SK-N-SH (cell line): ENCODE measurements around the gene ZBTB7A. TPM values are rescaled to one million over a fixed set of nuclear protein-coding genes. Genes with fewer than 3 reads are reported as not detected.

Experiments used
- CTCF ChIA-PET: fragments of 300-600, 350-600 bp; formaldehyde crosslinking; extraction: SDS; loops from one replicate; lab custom pipeline; 2021; lab: Yijun Ruan, JAX
- POLR2A ChIA-PET: fragments of 350-600 bp; sonication (Branson Sonifier 250); formaldehyde crosslinking; extraction: SDS; loops from one replicate; lab custom pipeline; 2020; ENCODE audit warnings: antibody characterized with exemption, inconsistent platforms; lab: Yijun Ruan, JAX
- DNase-seq: peaks from one replicate; pipeline ENCODE4 v3.0.0; 2012
- H2AFZ ChIP-seq: fragments of 200-600 bp; sonication (generic); 2 replicates; pipeline ENCODE4 v1.8.1; 2016; ENCODE audit warnings: antibody characterized with exemption, mild to moderate bottlenecking, low read depth
- H3F3A ChIP-seq: fragments of 200-600 bp; sonication (generic); replicated peaks from 2 replicates; pipeline ENCODE3; 2016; ENCODE audit warnings: antibody characterized with exemption, mild to moderate bottlenecking; ENCODE audit not compliant: insufficient read depth
- H3K27ac ChIP-seq, 2 experiments: fragments of 200-500 bp in 1 of 2; fragments of 200-600 bp in 1 of 2; sonication (Bioruptor generic) in 1 of 2; sonication (generic), shearing (Covaris generic) in 1 of 2; 2 replicates each; pipeline versions ENCODE4 v1.5.1 to v1.6.1; 2014 to 2016; ENCODE audit warnings: low read depth in 2 of 2, inconsistent platforms in 1 of 2, low read length in 1 of 2, mild to moderate bottlenecking in 1 of 2, mixed read lengths in 1 of 2
- H3K27me3 ChIP-seq: fragments of 200-600 bp; sonication (generic), shearing (Covaris generic); 2 replicates; pipeline ENCODE4 v1.6.1; 2016; ENCODE audit warnings: mixed run types; ENCODE audit not compliant: insufficient read depth
- H3K36me3 ChIP-seq, 2 experiments: fragments of 200-500 bp in 1 of 2; fragments of 200-600 bp in 1 of 2; sonication (Bioruptor generic) in 1 of 2; sonication (generic) in 1 of 2; replicated peaks in 1 of 2; 2 replicates each; pipeline versions ENCODE3 to v1.5.1; 2014 to 2016; ENCODE audit warnings: low read length in 1 of 2, mild to moderate bottlenecking in 1 of 2; ENCODE audit not compliant: insufficient read depth in 2 of 2, control insufficient read depth in 1 of 2
- H3K4me1 ChIP-seq, 2 experiments: fragments of 200-500 bp in 1 of 2; fragments of 200-600 bp in 1 of 2; sonication (Bioruptor generic) in 1 of 2; sonication (generic), shearing (Covaris generic) in 1 of 2; 2 replicates each; pipeline versions ENCODE4 v1.5.1 to v1.6.1; 2014 to 2016; ENCODE audit warnings: low read depth in 1 of 2, low read length in 1 of 2, mixed run types in 1 of 2; ENCODE audit not compliant: insufficient read depth in 2 of 2, control insufficient read depth in 1 of 2
- H3K4me2 ChIP-seq: fragments of 200-600 bp; sonication (generic), shearing (Covaris generic); 2 replicates; pipeline ENCODE4 v1.6.1; 2017; ENCODE audit warnings: mixed run types
- H3K4me3 ChIP-seq, 2 experiments: fragments of 200-500 bp in 1 of 2; fragments of 200-600 bp in 1 of 2; sonication (Bioruptor generic) in 1 of 2; sonication (generic), shearing (Covaris generic) in 1 of 2; 2 replicates each; pipeline versions ENCODE4 v1.5.1 to v1.8.1; 2014 to 2016; ENCODE audit warnings: low read depth in 2 of 2, inconsistent platforms in 1 of 2, low read length in 1 of 2, mild to moderate bottlenecking in 1 of 2, mixed read lengths in 1 of 2, moderate library complexity in 1 of 2
- H3K79me2 ChIP-seq: fragments of 200-600 bp; sonication (generic); 2 replicates; pipeline ENCODE4 v1.8.1; 2017; ENCODE audit warnings: mild to moderate bottlenecking; ENCODE audit not compliant: insufficient read depth
- H3K9ac ChIP-seq: fragments of 200-600 bp; sonication (generic); 2 replicates; pipeline ENCODE4 v1.6.1; 2017; ENCODE audit warnings: mixed run types
- H3K9me2 ChIP-seq: fragments of 200-600 bp; sonication (generic); 2 replicates; pipeline ENCODE4 v1.6.1; 2017; ENCODE audit warnings: mixed run types
- H3K9me3 ChIP-seq: fragments of 200-600 bp; sonication (generic); 2 replicates; pipeline ENCODE4 v1.6.1; 2017; ENCODE audit warnings: mixed run types, mild to moderate bottlenecking, moderate library complexity
- H4K20me1 ChIP-seq: fragments of 200-600 bp; sonication (generic); 2 replicates; pipeline ENCODE4 v1.6.1; 2017; ENCODE audit warnings: mild to moderate bottlenecking, mixed run types; ENCODE audit not compliant: insufficient read depth
- EZH2phosphoT487 ChIP-seq: fragments of 200-600 bp; sonication (generic); IDR thresholded peaks from 2 replicates; pipeline ENCODE4 v1.6.1; 2017; ENCODE audit warnings: low read depth, mixed run types, mild to moderate bottlenecking, antibody characterized with exemption, moderate library complexity, borderline replicate concordance
- FOXJ3 ChIP-seq: sonication (generic); formaldehyde crosslinking; IDR thresholded peaks from 2 replicates; pipeline ENCODE4 v1.5.1; 2020; ENCODE audit warnings: mild to moderate bottlenecking, missing genetic modification reagents
- GABPA ChIP-seq: IDR thresholded peaks from 2 replicates; pipeline ENCODE4 v1.4.0; 2012; ENCODE audit warnings: low read depth, mild to moderate bottlenecking
- JUND ChIP-seq: IDR thresholded peaks from 2 replicates; pipeline ENCODE4 v1.4.0; 2012
- NRF1 ChIP-seq: IDR thresholded peaks from 2 replicates; pipeline ENCODE4 v1.6.1; 2012; ENCODE audit warnings: low read depth, mild to moderate bottlenecking, low read length
- RXRA ChIP-seq: IDR thresholded peaks from 2 replicates; pipeline ENCODE4 v1.4.0; 2012; ENCODE audit warnings: low read depth, mild to moderate bottlenecking, borderline replicate concordance
- TAF1 ChIP-seq: IDR thresholded peaks from 2 replicates; pipeline ENCODE4 v1.6.1; 2012; ENCODE audit warnings: low read depth, mild to moderate bottlenecking, low read length, moderate library complexity, borderline replicate concordance
- WGBS: methylation state at CpG from one replicate; pipeline ENCODE4 v1.1.6; 2017; ENCODE audit warnings: low lambda C conversion rate; 5-methylcytosine and 5-hydroxymethylcytosine counted together
- polyA plus RNA-seq, 3 experiments: library from polyadenylated mRNA; depleted of rRNA; stranded (reverse); fragments of >200 nt; gene quantifications; 2 replicates each; pipeline ENCODE4 v1.2.3, GENCODE V29; 2012
- TF ChIP-seq, protein P1 (sequence below): fragments of 200-600 bp; sonication (generic); IDR thresholded peaks from 2 replicates; pipeline ENCODE4 v1.6.1; 2017; ENCODE audit warnings: antibody characterized with exemption, mild to moderate bottlenecking, moderate library complexity

The ZBTB7A gene
- polyA plus RNA-seq, 1 of the 3 experiments (the other 2 are of a cell fraction), result 7.4 TPM

- Histone ChIP-seq H3K27ac (no peak overlapping the region), H3K9ac (no peak overlapping the region), H3K4me1 (no peaks in the 10 kb centered on the region), H3K27me3 (no peaks in the 10 kb centered on the region), H3K4me2 (no peak overlapping the region), H3K79me2 (peaks cover 29% of the 10 kb centered on the region), H3K9me3 (no peaks in the 10 kb centered on the region), H2AFZ (no peak overlapping the region), H3F3A (no peaks in the 10 kb centered on the region), H4K20me1 (peaks cover 5% of the 10 kb centered on the region; the same call in 1 of the 2 replicates), H3K4me3 (no peak overlapping the region), H3K9me2 (no peaks in the 10 kb centered on the region), H3K36me3 (peaks cover 38 to 55% of the 10 kb centered on the region in 2 experiments)
- ChIA-PET POLR2A (no interaction called here), CTCF (interaction anchor here (1.8 kb wide), 1 partner anchor 27 kb away, joined by 6 read pairs; no protein-coding TSS in a partner anchor)
- TF ChIP-seq, protein P1, sequence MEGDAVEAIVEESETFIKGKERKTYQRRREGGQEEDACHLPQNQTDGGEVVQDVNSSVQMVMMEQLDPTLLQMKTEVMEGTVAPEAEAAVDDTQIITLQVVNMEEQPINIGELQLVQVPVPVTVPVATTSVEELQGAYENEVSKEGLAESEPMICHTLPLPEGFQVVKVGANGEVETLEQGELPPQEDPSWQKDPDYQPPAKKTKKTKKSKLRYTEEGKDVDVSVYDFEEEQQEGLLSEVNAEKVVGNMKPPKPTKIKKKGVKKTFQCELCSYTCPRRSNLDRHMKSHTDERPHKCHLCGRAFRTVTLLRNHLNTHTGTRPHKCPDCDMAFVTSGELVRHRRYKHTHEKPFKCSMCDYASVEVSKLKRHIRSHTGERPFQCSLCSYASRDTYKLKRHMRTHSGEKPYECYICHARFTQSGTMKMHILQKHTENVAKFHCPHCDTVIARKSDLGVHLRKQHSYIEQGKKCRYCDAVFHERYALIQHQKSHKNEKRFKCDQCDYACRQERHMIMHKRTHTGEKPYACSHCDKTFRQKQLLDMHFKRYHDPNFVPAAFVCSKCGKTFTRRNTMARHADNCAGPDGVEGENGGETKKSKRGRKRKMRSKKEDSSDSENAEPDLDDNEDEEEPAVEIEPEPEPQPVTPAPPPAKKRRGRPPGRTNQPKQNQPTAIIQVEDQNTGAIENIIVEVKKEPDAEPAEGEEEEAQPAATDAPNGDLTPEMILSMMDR, result no peak
- TF ChIP-seq EZH2phosphoT487, result no peak
- no peak for TF ChIP-seq RXRA
- WGBS, result 94% methylated on average over 19 of the region's 22 CpGs
- no peak for DNase-seq
Measured at GRCh38 chr19:4113398-4114088, 46.8 kb upstream of the ZBTB7A start.

- Histone ChIP-seq H3K9me3 (no peaks in the 10 kb centered on the region), H4K20me1 (no peaks in the 10 kb centered on the region), H3K9ac (no peak overlapping the region), H3K4me3 (no peak overlapping the region), H3K4me2 (no peak overlapping the region), H3K4me1 (no peaks in the 10 kb centered on the region), H3F3A (no peaks in the 10 kb centered on the region), H3K27me3 (no peaks in the 10 kb centered on the region), H3K36me3 (peaks cover 37 to 57% of the 10 kb centered on the region in 2 experiments), H3K9me2 (no peaks in the 10 kb centered on the region), H3K79me2 (peaks cover 18% of the 10 kb centered on the region; the same call in 1 of the 2 replicates), H2AFZ (no peak overlapping the region), H3K27ac (no peak overlapping the region)
- TF ChIP-seq, protein P1, result no peak
- TF ChIP-seq JUND, result no peak
- TF ChIP-seq FOXJ3 (CRISPR knock-in tag), result no peak
- no peak for TF ChIP-seq NRF1
- no peak for TF ChIP-seq GABPA
- no peak for TF ChIP-seq TAF1
- ChIA-PET POLR2A (no interaction called here), CTCF (interaction anchor here (1.9 kb wide), 1 partner anchor 28 kb away, joined by 5 read pairs; no protein-coding TSS in a partner anchor)
- no peak for DNase-seq
- WGBS, result 97% methylated on average over 11 of the region's 17 CpGs
Measured at GRCh38 chr19:4112367-4112766, 45.7 kb upstream of the ZBTB7A start.
